ENCODE data around the gene PPFIBP1. TPM values are rescaled to one million over a fixed set of nuclear protein-coding genes. Genes with fewer than 3 reads are reported as not detected.

PPFIBP1 gene
- total and polyA plus RNA-seq, 9 of the 15 experiments (the other 6 are each of a cell fraction or from before 2014, with no cell fraction given) = 0.46 to 3.5 (median 1.8) TPM

DNA sequence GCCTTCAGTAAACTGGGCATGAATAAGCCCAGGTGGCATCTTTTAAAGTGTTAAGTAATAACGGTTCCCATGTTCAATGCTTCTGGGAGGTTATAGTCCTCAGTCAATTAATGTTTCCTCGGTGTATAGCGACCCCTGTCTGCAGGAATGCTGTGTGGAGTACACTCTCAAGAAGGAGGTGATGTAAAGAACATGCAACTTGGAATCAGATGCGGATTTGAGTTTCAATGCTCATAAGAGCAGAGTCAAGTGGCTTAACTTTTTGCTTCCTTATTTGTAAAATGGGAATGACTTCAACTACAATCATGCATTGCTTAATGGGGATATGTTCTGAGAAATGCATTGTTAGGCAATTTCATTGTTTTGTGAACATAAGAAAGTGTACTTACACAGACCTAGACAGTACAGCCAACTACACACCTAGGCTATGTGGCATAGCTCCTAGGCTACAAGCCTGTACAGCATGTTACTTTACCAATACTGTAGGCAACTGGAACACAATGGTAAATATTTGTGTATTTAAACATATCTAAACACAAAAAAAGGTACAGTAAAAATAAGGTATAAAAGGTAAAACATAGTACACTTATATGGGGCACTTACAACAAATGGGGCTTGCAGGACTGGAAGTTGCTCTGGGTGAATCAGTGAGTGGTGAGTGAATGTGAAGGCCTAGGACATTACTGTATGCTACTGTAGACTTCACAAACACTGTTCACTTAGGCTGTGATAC lies 179.9 kb downstream of the PPFIBP1 start (continued):
- TF ChIP-seq, protein P1, sequence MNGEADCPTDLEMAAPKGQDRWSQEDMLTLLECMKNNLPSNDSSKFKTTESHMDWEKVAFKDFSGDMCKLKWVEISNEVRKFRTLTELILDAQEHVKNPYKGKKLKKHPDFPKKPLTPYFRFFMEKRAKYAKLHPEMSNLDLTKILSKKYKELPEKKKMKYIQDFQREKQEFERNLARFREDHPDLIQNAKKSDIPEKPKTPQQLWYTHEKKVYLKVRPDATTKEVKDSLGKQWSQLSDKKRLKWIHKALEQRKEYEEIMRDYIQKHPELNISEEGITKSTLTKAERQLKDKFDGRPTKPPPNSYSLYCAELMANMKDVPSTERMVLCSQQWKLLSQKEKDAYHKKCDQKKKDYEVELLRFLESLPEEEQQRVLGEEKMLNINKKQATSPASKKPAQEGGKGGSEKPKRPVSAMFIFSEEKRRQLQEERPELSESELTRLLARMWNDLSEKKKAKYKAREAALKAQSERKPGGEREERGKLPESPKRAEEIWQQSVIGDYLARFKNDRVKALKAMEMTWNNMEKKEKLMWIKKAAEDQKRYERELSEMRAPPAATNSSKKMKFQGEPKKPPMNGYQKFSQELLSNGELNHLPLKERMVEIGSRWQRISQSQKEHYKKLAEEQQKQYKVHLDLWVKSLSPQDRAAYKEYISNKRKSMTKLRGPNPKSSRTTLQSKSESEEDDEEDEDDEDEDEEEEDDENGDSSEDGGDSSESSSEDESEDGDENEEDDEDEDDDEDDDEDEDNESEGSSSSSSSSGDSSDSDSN (IDR thresholded peaks at IDR 0.05; ENCODE audit: borderline replicate concordance in 1 of 2, low read depth in 2 of 2, low read length in 2 of 2) = no peak
- TF ChIP-seq, protein P2, sequence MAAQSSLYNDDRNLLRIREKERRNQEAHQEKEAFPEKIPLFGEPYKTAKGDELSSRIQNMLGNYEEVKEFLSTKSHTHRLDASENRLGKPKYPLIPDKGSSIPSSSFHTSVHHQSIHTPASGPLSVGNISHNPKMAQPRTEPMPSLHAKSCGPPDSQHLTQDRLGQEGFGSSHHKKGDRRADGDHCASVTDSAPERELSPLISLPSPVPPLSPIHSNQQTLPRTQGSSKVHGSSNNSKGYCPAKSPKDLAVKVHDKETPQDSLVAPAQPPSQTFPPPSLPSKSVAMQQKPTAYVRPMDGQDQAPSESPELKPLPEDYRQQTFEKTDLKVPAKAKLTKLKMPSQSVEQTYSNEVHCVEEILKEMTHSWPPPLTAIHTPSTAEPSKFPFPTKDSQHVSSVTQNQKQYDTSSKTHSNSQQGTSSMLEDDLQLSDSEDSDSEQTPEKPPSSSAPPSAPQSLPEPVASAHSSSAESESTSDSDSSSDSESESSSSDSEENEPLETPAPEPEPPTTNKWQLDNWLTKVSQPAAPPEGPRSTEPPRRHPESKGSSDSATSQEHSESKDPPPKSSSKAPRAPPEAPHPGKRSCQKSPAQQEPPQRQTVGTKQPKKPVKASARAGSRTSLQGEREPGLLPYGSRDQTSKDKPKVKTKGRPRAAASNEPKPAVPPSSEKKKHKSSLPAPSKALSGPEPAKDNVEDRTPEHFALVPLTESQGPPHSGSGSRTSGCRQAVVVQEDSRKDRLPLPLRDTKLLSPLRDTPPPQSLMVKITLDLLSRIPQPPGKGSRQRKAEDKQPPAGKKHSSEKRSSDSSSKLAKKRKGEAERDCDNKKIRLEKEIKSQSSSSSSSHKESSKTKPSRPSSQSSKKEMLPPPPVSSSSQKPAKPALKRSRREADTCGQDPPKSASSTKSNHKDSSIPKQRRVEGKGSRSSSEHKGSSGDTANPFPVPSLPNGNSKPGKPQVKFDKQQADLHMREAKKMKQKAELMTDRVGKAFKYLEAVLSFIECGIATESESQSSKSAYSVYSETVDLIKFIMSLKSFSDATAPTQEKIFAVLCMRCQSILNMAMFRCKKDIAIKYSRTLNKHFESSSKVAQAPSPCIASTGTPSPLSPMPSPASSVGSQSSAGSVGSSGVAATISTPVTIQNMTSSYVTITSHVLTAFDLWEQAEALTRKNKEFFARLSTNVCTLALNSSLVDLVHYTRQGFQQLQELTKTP (IDR thresholded peaks at IDR 0.05; ENCODE audit: low read depth in 1 of 2, partially characterized antibody in 2 of 2) = no peak
- TF ChIP-seq LCOR (CRISPR knock-in tag; IDR thresholded peaks at IDR 0.05) (no peak), CC2D1A (IDR thresholded peaks at IDR 0.05) (peak; percentile 42; the same call in 1 of the 2 replicates), MBD2 (IDR thresholded peaks at IDR 0.05; ENCODE audit: borderline replicate concordance, low read depth) (no peak), TEAD2 (tag; IDR thresholded peaks at IDR 0.05) (peak; percentile 100), SIRT6 (IDR thresholded peaks at IDR 0.05; ENCODE audit: low read depth, low read length) (no peak), JUNB (CRISPR knock-in tag; conservative IDR thresholded peaks at IDR 0.05) (no peak), CBX5 (IDR thresholded peaks at IDR 0.05; ENCODE audit: borderline replicate concordance, low read depth) (no peak), ZNF239 (CRISPR knock-in tag; IDR thresholded peaks at IDR 0.05) (no peak)
- TF ChIP-seq, protein P3, sequence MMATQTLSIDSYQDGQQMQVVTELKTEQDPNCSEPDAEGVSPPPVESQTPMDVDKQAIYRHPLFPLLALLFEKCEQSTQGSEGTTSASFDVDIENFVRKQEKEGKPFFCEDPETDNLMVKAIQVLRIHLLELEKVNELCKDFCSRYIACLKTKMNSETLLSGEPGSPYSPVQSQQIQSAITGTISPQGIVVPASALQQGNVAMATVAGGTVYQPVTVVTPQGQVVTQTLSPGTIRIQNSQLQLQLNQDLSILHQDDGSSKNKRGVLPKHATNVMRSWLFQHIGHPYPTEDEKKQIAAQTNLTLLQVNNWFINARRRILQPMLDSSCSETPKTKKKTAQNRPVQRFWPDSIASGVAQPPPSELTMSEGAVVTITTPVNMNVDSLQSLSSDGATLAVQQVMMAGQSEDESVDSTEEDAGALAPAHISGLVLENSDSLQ (IDR thresholded peaks at IDR 0.05) = no peak
- TF ChIP-seq, protein P4, sequence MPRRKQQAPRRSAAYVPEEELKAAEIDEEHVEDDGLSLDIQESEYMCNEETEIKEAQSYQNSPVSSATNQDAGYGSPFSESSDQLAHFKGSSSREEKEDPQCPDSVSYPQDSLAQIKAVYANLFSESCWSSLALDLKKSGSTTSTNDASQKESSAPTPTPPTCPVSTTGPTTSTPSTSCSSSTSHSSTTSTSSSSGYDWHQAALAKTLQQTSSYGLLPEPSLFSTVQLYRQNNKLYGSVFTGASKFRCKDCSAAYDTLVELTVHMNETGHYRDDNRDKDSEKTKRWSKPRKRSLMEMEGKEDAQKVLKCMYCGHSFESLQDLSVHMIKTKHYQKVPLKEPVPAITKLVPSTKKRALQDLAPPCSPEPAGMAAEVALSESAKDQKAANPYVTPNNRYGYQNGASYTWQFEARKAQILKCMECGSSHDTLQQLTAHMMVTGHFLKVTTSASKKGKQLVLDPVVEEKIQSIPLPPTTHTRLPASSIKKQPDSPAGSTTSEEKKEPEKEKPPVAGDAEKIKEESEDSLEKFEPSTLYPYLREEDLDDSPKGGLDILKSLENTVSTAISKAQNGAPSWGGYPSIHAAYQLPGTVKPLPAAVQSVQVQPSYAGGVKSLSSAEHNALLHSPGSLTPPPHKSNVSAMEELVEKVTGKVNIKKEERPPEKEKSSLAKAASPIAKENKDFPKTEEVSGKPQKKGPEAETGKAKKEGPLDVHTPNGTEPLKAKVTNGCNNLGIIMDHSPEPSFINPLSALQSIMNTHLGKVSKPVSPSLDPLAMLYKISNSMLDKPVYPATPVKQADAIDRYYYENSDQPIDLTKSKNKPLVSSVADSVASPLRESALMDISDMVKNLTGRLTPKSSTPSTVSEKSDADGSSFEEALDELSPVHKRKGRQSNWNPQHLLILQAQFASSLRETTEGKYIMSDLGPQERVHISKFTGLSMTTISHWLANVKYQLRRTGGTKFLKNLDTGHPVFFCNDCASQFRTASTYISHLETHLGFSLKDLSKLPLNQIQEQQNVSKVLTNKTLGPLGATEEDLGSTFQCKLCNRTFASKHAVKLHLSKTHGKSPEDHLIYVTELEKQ (CRISPR knock-in tag; IDR thresholded peaks at IDR 0.05) = no peak
- TF ChIP-seq, protein P5, sequence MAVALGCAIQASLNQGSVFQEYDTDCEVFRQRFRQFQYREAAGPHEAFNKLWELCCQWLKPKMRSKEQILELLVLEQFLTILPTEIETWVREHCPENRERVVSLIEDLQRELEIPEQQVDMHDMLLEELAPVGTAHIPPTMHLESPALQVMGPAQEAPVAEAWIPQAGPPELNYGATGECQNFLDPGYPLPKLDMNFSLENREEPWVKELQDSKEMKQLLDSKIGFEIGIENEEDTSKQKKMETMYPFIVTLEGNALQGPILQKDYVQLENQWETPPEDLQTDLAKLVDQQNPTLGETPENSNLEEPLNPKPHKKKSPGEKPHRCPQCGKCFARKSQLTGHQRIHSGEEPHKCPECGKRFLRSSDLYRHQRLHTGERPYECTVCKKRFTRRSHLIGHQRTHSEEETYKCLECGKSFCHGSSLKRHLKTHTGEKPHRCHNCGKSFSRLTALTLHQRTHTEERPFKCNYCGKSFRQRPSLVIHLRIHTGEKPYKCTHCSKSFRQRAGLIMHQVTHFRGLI (CRISPR knock-in tag; IDR thresholded peaks at IDR 0.05) = no peak
- TF ChIP-seq, protein P6, sequence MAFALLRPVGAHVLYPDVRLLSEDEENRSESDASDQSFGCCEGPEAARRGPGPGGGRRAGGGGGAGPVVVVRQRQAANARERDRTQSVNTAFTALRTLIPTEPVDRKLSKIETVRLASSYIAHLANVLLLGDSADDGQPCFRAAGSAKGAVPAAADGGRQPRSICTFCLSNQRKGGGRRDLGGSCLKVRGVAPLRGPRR (CRISPR knock-in tag; IDR thresholded peaks at IDR 0.05) = no peak

All from K562 (cell line).